ENCODE data around the gene TMEM53.

DNA sequence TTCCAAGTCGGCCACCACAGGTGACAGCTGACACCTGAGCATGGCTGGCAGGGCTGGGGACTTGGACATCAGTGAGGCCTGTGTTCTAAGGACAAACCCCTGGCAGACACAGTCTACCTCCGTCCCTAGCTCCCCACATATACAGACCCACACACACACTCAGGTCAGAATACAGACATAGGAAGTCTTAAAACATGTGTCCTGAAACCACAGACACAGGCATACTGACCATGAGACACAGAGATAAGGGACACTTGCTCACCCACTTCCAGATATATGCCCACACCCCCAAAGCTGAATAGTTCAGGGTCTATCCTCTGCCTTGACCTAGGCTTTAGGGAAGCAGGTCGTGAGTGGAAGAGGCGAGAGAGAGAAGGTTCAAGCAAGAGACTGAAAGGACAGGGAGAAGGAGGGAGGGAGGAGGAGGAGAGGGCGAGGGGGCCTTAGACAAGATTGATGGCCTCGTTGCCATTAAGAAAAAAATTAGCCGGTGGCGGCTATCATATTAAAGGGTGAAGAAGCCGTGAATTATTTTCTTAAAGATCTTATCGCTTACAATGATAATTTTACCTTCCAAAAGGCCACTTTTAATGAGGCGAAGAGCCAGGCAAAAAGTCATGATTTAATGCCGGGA, 49.9 kb downstream of the TMEM53 start:
- TF ChIP-seq, protein P1, sequence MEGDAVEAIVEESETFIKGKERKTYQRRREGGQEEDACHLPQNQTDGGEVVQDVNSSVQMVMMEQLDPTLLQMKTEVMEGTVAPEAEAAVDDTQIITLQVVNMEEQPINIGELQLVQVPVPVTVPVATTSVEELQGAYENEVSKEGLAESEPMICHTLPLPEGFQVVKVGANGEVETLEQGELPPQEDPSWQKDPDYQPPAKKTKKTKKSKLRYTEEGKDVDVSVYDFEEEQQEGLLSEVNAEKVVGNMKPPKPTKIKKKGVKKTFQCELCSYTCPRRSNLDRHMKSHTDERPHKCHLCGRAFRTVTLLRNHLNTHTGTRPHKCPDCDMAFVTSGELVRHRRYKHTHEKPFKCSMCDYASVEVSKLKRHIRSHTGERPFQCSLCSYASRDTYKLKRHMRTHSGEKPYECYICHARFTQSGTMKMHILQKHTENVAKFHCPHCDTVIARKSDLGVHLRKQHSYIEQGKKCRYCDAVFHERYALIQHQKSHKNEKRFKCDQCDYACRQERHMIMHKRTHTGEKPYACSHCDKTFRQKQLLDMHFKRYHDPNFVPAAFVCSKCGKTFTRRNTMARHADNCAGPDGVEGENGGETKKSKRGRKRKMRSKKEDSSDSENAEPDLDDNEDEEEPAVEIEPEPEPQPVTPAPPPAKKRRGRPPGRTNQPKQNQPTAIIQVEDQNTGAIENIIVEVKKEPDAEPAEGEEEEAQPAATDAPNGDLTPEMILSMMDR (IDR thresholded peaks at IDR 0.05), result no peak
- TF ChIP-seq POLR2A (IDR thresholded peaks at IDR 0.05), result no peak

All from heart left ventricle (tissue), 13 donors.